OCI-LY7 (cell line): ENCODE results near the gene COPS4. TPM values are rescaled to one million over a fixed set of nuclear protein-coding genes. Genes with fewer than 3 reads are reported as not detected.
A peak's percentile ranks its signal among the peaks of the same experiment; 100 is the strongest.

Experiments
- BruUV-seq: library from RNA; stranded (reverse); fragments of 400-500 nt; replicated peaks from 2 replicates; lab custom pipeline; 2021; lab: Mats Ljungman, UMichigan
- CTCF ChIA-PET: fragments of 300-600 bp; sonication (Branson Sonifier 250); formaldehyde crosslinking; loops from one replicate; lab custom pipeline; 2022; ENCODE audit warnings: antibody characterized with exemption; ENCODE audit not compliant: unreplicated experiment; lab: Charles Lee
- POLR2A ChIA-PET: fragments of 300-600 bp; sonication (Branson Sonifier 250); formaldehyde crosslinking; loops from one replicate; lab custom pipeline; 2022; ENCODE audit warnings: antibody characterized with exemption; lab: Charles Lee
- DNase-seq: peaks from one replicate; pipeline ENCODE4 v3.0.0-alpha.2; 2015; ENCODE audit warnings: low spot score
- H2AFZ ChIP-seq: fragments of 200-600 bp; sonication (generic), shearing (Covaris generic); 2 replicates; pipeline ENCODE4 v1.6.1; 2014; ENCODE audit warnings: mild to moderate bottlenecking, antibody characterized with exemption, low read length, moderate library complexity
- H3K27ac ChIP-seq: fragments of 200-600 bp; sonication (generic); 2 replicates; pipeline ENCODE4 v1.5.1; 2014; ENCODE audit warnings: mixed run types, low read depth, mild to moderate bottlenecking, moderate library complexity, low read length, inconsistent platforms; ENCODE audit not compliant: poor library complexity, severe bottlenecking
- H3K36me3 ChIP-seq: fragments of 200-600 bp; sonication (generic); 2 replicates; pipeline ENCODE4 v1.6.1; 2014; ENCODE audit warnings: mild to moderate bottlenecking, antibody characterized with exemption, low read length, moderate library complexity, mixed read lengths; ENCODE audit not compliant: insufficient read depth
- H3K4me1 ChIP-seq: fragments of 200-600 bp; sonication (generic); 2 replicates; pipeline ENCODE4 v1.5.1; 2014; ENCODE audit warnings: mild to moderate bottlenecking, low read length; ENCODE audit not compliant: insufficient read depth, poor library complexity, severe bottlenecking
- H3K4me2 ChIP-seq: fragments of 200-600 bp; sonication (generic); 2 replicates; pipeline ENCODE4 v1.6.1; 2014; ENCODE audit warnings: mild to moderate bottlenecking, low read length
- H3K4me3 ChIP-seq: fragments of 200-600 bp; sonication (generic); 2 replicates; pipeline ENCODE4 v1.5.1; 2014; ENCODE audit warnings: mild to moderate bottlenecking, low read depth, low read length; ENCODE audit not compliant: poor library complexity, severe bottlenecking
- H3K79me2 ChIP-seq: fragments of 200-600 bp; sonication (generic); 2 replicates; pipeline ENCODE4 v1.6.1; 2016; ENCODE audit warnings: low read depth, mild to moderate bottlenecking, low read length, moderate library complexity, mixed read lengths; ENCODE audit not compliant: insufficient read depth
- H3K9me2 ChIP-seq: fragments of 200-600 bp; sonication (generic); 2 replicates; pipeline ENCODE4 v1.6.1; 2016; ENCODE audit warnings: mild to moderate bottlenecking, low read length, mixed read lengths; ENCODE audit not compliant: insufficient read depth
- H3K9me3 ChIP-seq: fragments of 200-600 bp; sonication (generic); 2 replicates; pipeline ENCODE4 v1.6.1; 2014; ENCODE audit warnings: mild to moderate bottlenecking, mixed run types, low read length, mixed read lengths
- H4K20me1 ChIP-seq: fragments of 200-600 bp; sonication (generic); 2 replicates; pipeline ENCODE4 v1.6.1; 2014; ENCODE audit warnings: mild to moderate bottlenecking, antibody characterized with exemption, low read length, moderate library complexity, mixed read lengths; ENCODE audit not compliant: insufficient read depth
- CTCF ChIP-seq: fragments of 200-600 bp; sonication (generic); conservative IDR thresholded peaks from 2 replicates; pipeline ENCODE4 v1.5.1; 2014; ENCODE audit warnings: mild to moderate bottlenecking, antibody characterized with exemption, low read length, moderate library complexity, mixed read lengths
- EZH2phosphoT487 ChIP-seq: fragments of 200-600 bp; sonication (generic); IDR thresholded peaks from 2 replicates; pipeline ENCODE4 v1.6.1; 2018; ENCODE audit warnings: low read depth, borderline replicate concordance, mild to moderate bottlenecking, mixed run types, antibody characterized with exemption, low read length, moderate library complexity, mixed read lengths
- intact Hi-C: fragments of 100-400 bp; cut with micrococcal nuclease; formaldehyde crosslinking; loops from one replicate; pipeline ENCODE4 v1.10.0; 2022; ENCODE audit not compliant: unreplicated experiment
- total RNA-seq, 2 experiments: library from RNA; depleted of rRNA in 1 of 2; stranded (reverse); fragments of >200 nt in 1 of 2; shearing (Covaris generic) in 1 of 2; gene quantifications; 2 replicates each; pipeline ENCODE4 v1.2.3, GENCODE V29; 2014 to 2022

COPS4 gene
- total RNA-seq, 2 experiments from 2014 or later = 38.5 to 38.9 TPM

- no peak for TF ChIP-seq CTCF
- Histone ChIP-seq H3K4me2 (peak overlapping the region; percentile 27; the same call in 1 of the 2 replicates), H4K20me1 (no peaks in the 10 kb centered on the region), H3K79me2 (no peaks in the 10 kb centered on the region), H2AFZ (no peak overlapping the region), H3K27ac (peak overlapping the region; percentile 2), H3K9me3 (no peaks in the 10 kb centered on the region), H3K4me3 (no peak overlapping the region), H3K9me2 (no peaks in the 10 kb centered on the region), H3K36me3 (no peaks in the 10 kb centered on the region), H3K4me1 (peaks cover 37% of the 10 kb centered on the region)
- no TSS peak for BruUV-seq
- no peak for DNase-seq
- intact Hi-C loops = loop anchor here (1.0 kb wide), 1 partner anchor 104 kb away; no protein-coding TSS in a partner anchor
- ChIA-PET POLR2A (interaction anchor here (0.6 to 1.1 kb wide), 7 partner anchors 11 to 213 kb away, joined by 3 to 6 read pairs (median 4); no protein-coding TSS in a partner anchor), CTCF (interaction anchor here (1.0 kb wide), 1 partner anchor 128 kb away, joined by 4 read pairs; no protein-coding TSS in a partner anchor)
Measured at GRCh38 chr4:83112678-83113428, 77.9 kb downstream of the COPS4 start.

- no peak for DNase-seq
- Histone ChIP-seq H2AFZ (no peak overlapping the region), H3K4me3 (no peak overlapping the region), H3K36me3 (no peaks in the 10 kb centered on the region), H4K20me1 (no peaks in the 10 kb centered on the region), H3K27ac (no peak overlapping the region), H3K4me2 (no peak overlapping the region), H3K9me3 (no peaks in the 10 kb centered on the region), H3K79me2 (no peaks in the 10 kb centered on the region), H3K4me1 (peaks cover 37% of the 10 kb centered on the region), H3K9me2 (no peaks in the 10 kb centered on the region)
- no TSS peak for BruUV-seq
- ChIA-PET POLR2A (interaction anchor here (0.6 to 1.1 kb wide), 4 partner anchors 11 to 214 kb away, joined by 3 to 5 read pairs (median 4); no protein-coding TSS in a partner anchor), CTCF (interaction anchor here (1.0 kb wide), 1 partner anchor 128 kb away, joined by 4 read pairs; no protein-coding TSS in a partner anchor)
- TF ChIP-seq EZH2phosphoT487 (no peak), CTCF (no peak)
- intact Hi-C loops = no loop called here
Measured at GRCh38 chr4:83113429-83113786, 78.4 kb downstream of the COPS4 start.

GRCh38 chr4:83114576-83114975 lies 79.6 kb downstream of the COPS4 start, which contains the start of gene PLAC8:
TSS of gene PLAC8 (minus strand) at chr4:83114729. CDS start at chr4:83107921, 6,808 bp downstream.
- Histone ChIP-seq H4K20me1 (no peaks in the 10 kb centered on the region), H3K79me2 (no peaks in the 10 kb centered on the region), H3K4me2 (no peak within 1 kb of the TSS), H3K4me1 (peaks cover 37% of the 10 kb centered on the region), H3K36me3 (no peaks in the 10 kb centered on the region), H2AFZ (no peak within 1 kb of the TSS), H3K27ac (no peak within 1 kb of the TSS), H3K9me2 (no peaks in the 10 kb centered on the region), H3K4me3 (no peak within 1 kb of the TSS), H3K9me3 (no peaks in the 10 kb centered on the region)
- ChIA-PET CTCF (no interaction called here), POLR2A (interaction anchor here (0.6 to 1.5 kb wide), 8 partner anchors 9 to 740 kb away, joined by 3 to 6 read pairs (median 3); no protein-coding TSS in a partner anchor)
- no TSS peak for BruUV-seq
- DNase-seq = no peak
- no peak for TF ChIP-seq CTCF
- no peak for TF ChIP-seq EZH2phosphoT487
- intact Hi-C loops = no loop called here
